ENCODE results near the gene LLPH.

Gene LLPH

GRCh38 chr12:66119229-66119869 lies 11.2 kb downstream of the LLPH start:
- no peak for TF ChIP-seq GATA3 (IDR thresholded peaks at IDR 0.05; ENCODE audit: low read depth, low read length)
- TF ChIP-seq GATA2 (IDR thresholded peaks at IDR 0.05; ENCODE audit: low read depth, low read length), result no peak

GRCh38 chr12:66118240-66118891 lies 12.2 kb downstream of the LLPH start:
- TF ChIP-seq GATA3 (IDR thresholded peaks at IDR 0.05; ENCODE audit: low read depth, low read length) (no peak), GATA2 (IDR thresholded peaks at IDR 0.05; ENCODE audit: low read depth, low read length) (no peak)

- TF ChIP-seq GATA2 (IDR thresholded peaks at IDR 0.05; ENCODE audit: low read depth, low read length) (no peak), GATA3 (IDR thresholded peaks at IDR 0.05; ENCODE audit: low read depth, low read length) (no peak)
Observed at GRCh38 chr12:66117242-66117641, 13.3 kb downstream of the LLPH start.

- TF ChIP-seq GATA3 (IDR thresholded peaks at IDR 0.05; ENCODE audit: low read depth, low read length) (no peak), GATA2 (IDR thresholded peaks at IDR 0.05; ENCODE audit: low read depth, low read length) (no peak)
Observed at GRCh38 chr12:66115071-66115600, 15.4 kb downstream of the LLPH start.

GRCh38 chr12:66113471-66113870 lies 17.1 kb downstream of the LLPH start:
- no peak for TF ChIP-seq GATA2 (IDR thresholded peaks at IDR 0.05; ENCODE audit: low read depth, low read length)
- TF ChIP-seq GATA3 (IDR thresholded peaks at IDR 0.05; ENCODE audit: low read depth, low read length), result no peak

- no peak for TF ChIP-seq GATA3 (IDR thresholded peaks at IDR 0.05; ENCODE audit: low read depth, low read length)
- TF ChIP-seq GATA2 (IDR thresholded peaks at IDR 0.05; ENCODE audit: low read depth, low read length), result no peak
Observed at GRCh38 chr12:66111605-66112004, 18.9 kb downstream of the LLPH start.

GRCh38 chr12:66109056-66109455 lies 21.5 kb downstream of the LLPH start:
- TF ChIP-seq GATA3 (IDR thresholded peaks at IDR 0.05; ENCODE audit: low read depth, low read length) (no peak), GATA2 (IDR thresholded peaks at IDR 0.05; ENCODE audit: low read depth, low read length) (no peak)

- TF ChIP-seq GATA3 (IDR thresholded peaks at IDR 0.05; ENCODE audit: low read depth, low read length) (no peak), GATA2 (IDR thresholded peaks at IDR 0.05; ENCODE audit: low read depth, low read length) (no peak)
Observed at GRCh38 chr12:66108386-66108785, 22.2 kb downstream of the LLPH start.

GRCh38 chr12:66107451-66107915 lies 23.1 kb downstream of the LLPH start:
- TF ChIP-seq GATA2 (IDR thresholded peaks at IDR 0.05; ENCODE audit: low read depth, low read length) (no peak), GATA3 (IDR thresholded peaks at IDR 0.05; ENCODE audit: low read depth, low read length) (no peak)

GRCh38 chr12:66103016-66103913 lies 27.3 kb downstream of the LLPH start:
- TF ChIP-seq GATA3 (IDR thresholded peaks at IDR 0.05; ENCODE audit: low read depth, low read length) (no peak), GATA2 (IDR thresholded peaks at IDR 0.05; ENCODE audit: low read depth, low read length) (no peak)

- TF ChIP-seq GATA2 (IDR thresholded peaks at IDR 0.05; ENCODE audit: low read depth, low read length) (no peak), GATA3 (IDR thresholded peaks at IDR 0.05; ENCODE audit: low read depth, low read length) (no peak)
Observed at GRCh38 chr12:66092559-66093269, 37.8 kb downstream of the LLPH start.

- TF ChIP-seq GATA3 (IDR thresholded peaks at IDR 0.05; ENCODE audit: low read depth, low read length), result no peak
- TF ChIP-seq GATA2 (IDR thresholded peaks at IDR 0.05; ENCODE audit: low read depth, low read length), result no peak
Observed at GRCh38 chr12:66090157-66090556, 40.4 kb downstream of the LLPH start.

- TF ChIP-seq GATA2 (IDR thresholded peaks at IDR 0.05; ENCODE audit: low read depth, low read length), result no peak
- TF ChIP-seq GATA3 (IDR thresholded peaks at IDR 0.05; ENCODE audit: low read depth, low read length), result no peak
Observed at GRCh38 chr12:66087365-66087943, 43.1 kb downstream of the LLPH start.

All from SH-SY5Y (cell line).